MCF 10A (cell line): ENCODE data around the gene CLCN4. TPM values are rescaled to one million over a fixed set of nuclear protein-coding genes. Genes with fewer than 3 reads are reported as not detected.

Source experiments
- BruUV-seq: library from RNA; stranded (reverse); fragments of 400-500 nt; replicated peaks from 2 replicates; lab custom pipeline; 2021; lab: Mats Ljungman, UMichigan
- CTCF ChIA-PET: fragments of 300-600 bp; sonication (Branson Sonifier 250); formaldehyde crosslinking; extraction: SDS; loops from one replicate; lab custom pipeline; 2021; ENCODE audit warnings: antibody characterized with exemption, inconsistent platforms; lab: Yijun Ruan, JAX
- POLR2A ChIA-PET: fragments of 300-600, 350-650 bp; sonication (Branson Sonifier 250); formaldehyde crosslinking; extraction: SDS; loops from one replicate; lab custom pipeline; 2020; ENCODE audit warnings: antibody characterized with exemption, inconsistent platforms; lab: Yijun Ruan, JAX
- DNase-seq: peaks from one replicate; pipeline ENCODE4 v3.0.0-alpha.2; 2018; ENCODE audit not compliant: unreplicated experiment
- H3K27ac Mint-ChIP-seq: one replicate; pipeline ENCODE4 v1.8.0; 2022; ENCODE audit warnings: mild to moderate bottlenecking, low read depth, mixed read lengths; ENCODE audit not compliant: unreplicated experiment
- H3K27me3 Mint-ChIP-seq: one replicate; pipeline ENCODE4 v1.8.0; 2022; ENCODE audit warnings: mixed read lengths; ENCODE audit not compliant: insufficient read depth, unreplicated experiment
- H3K36me3 Mint-ChIP-seq: one replicate; pipeline ENCODE4 v1.8.0; 2022; ENCODE audit warnings: mild to moderate bottlenecking, moderate library complexity, mixed read lengths; ENCODE audit not compliant: insufficient read depth, unreplicated experiment
- H3K4me1 Mint-ChIP-seq: one replicate; pipeline ENCODE4 v1.8.0; 2022; ENCODE audit warnings: mixed read lengths; ENCODE audit not compliant: insufficient read depth, unreplicated experiment
- H3K4me3 Mint-ChIP-seq: one replicate; pipeline ENCODE4 v1.8.0; 2022; ENCODE audit warnings: mild to moderate bottlenecking, moderate library complexity, mixed read lengths; ENCODE audit not compliant: unreplicated experiment
- H3K9me3 Mint-ChIP-seq: one replicate; pipeline ENCODE4 v1.8.0; 2022; ENCODE audit warnings: mixed read lengths; ENCODE audit not compliant: unreplicated experiment
- intact Hi-C: fragments of 100-400 bp; cut with micrococcal nuclease; formaldehyde crosslinking; loops from 2 replicates; pipeline ENCODE4 v1.14.1; 2022
- total RNA-seq: library from RNA; stranded (reverse); gene quantifications from 2 replicates; pipeline ENCODE4 v1.2.3, GENCODE V29; 2022
- TF ChIP-seq, protein P1 (sequence below): fragments of 200-600 bp; IDR thresholded peaks from one replicate; pipeline ENCODE4 v1.8.0; 2022; ENCODE audit warnings: antibody characterized with exemption, mild to moderate bottlenecking; ENCODE audit not compliant: unreplicated experiment

Gene CLCN4
- total RNA-seq, 1 experiment from 2014 or later, result 7.3 TPM

DNA sequence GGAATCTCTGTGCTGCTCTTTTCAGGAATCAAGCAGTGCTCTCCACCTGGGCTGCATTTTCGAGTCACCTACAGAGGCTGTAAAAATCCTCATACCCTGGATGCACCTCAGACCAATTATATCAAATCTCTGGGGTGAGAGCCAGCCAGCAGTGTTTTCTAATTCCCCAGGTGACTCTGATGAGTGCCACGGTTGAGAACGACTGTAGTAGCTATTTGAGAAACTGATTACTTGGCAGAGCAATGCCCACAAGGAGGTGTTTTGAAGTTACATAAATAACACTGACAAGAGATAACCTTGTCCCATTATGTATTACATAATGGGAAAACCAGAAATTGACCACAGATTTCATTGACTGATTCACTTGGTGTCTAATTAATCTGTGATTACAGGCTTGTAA is 46.8 kb downstream of the CLCN4 start:
- ChIA-PET CTCF (interaction anchor here (1.5 to 2.2 kb wide), 2 partner anchors 11 to 13 kb away, joined by 6 to 11 read pairs; no protein-coding TSS in a partner anchor), POLR2A (no interaction called here)
- no peak overlapping the region for H3K4me3 Mint-ChIP-seq
- TF ChIP-seq, protein P1, sequence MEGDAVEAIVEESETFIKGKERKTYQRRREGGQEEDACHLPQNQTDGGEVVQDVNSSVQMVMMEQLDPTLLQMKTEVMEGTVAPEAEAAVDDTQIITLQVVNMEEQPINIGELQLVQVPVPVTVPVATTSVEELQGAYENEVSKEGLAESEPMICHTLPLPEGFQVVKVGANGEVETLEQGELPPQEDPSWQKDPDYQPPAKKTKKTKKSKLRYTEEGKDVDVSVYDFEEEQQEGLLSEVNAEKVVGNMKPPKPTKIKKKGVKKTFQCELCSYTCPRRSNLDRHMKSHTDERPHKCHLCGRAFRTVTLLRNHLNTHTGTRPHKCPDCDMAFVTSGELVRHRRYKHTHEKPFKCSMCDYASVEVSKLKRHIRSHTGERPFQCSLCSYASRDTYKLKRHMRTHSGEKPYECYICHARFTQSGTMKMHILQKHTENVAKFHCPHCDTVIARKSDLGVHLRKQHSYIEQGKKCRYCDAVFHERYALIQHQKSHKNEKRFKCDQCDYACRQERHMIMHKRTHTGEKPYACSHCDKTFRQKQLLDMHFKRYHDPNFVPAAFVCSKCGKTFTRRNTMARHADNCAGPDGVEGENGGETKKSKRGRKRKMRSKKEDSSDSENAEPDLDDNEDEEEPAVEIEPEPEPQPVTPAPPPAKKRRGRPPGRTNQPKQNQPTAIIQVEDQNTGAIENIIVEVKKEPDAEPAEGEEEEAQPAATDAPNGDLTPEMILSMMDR, result no peak
- intact Hi-C loops, result no loop called here
- no peak overlapping the region for H3K27ac Mint-ChIP-seq
- DNase-seq, result no peak
- peaks cover 7% of the 10 kb centered on the region for H3K36me3 Mint-ChIP-seq
- BruUV-seq, result no TSS peak
- no peaks in the 10 kb centered on the region for H3K9me3 Mint-ChIP-seq
- H3K27me3 Mint-ChIP-seq, result no peaks in the 10 kb centered on the region
- H3K4me1 Mint-ChIP-seq, result peaks cover 6% of the 10 kb centered on the region

DNA sequence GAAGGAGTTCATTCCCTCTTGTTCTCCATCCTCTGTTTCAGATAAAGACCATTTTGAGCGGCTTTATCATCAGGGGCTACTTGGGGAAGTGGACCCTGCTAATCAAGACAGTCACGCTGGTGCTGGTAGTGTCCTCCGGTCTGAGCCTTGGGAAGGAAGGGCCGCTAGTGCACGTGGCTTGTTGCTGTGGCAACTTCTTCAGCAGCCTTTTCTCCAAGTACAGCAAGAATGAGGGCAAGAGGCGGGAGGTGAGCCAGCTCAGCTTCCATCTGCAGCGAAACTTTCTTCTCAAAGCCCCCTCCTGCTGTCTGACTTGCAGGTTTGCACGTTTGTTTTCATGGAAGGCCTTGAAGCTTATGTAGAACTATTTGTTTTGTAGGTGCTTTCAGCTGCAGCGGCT is 49.5 kb downstream of the CLCN4 start:
- Mint-ChIP-seq H3K9me3 (no peaks in the 10 kb centered on the region), H3K27me3 (peaks cover 11% of the 10 kb centered on the region), H3K36me3 (peaks cover 7% of the 10 kb centered on the region), H3K4me1 (no peaks in the 10 kb centered on the region), H3K27ac (no peak overlapping the region), H3K4me3 (no peak overlapping the region)
- POLR2A ChIA-PET, result no interaction called here
- BruUV-seq, result no TSS peak
- DNase-seq, result no peak
- CTCF ChIA-PET, result no interaction called here
- intact Hi-C loops, result no loop called here
- TF ChIP-seq, protein P1, result no peak

DNA sequence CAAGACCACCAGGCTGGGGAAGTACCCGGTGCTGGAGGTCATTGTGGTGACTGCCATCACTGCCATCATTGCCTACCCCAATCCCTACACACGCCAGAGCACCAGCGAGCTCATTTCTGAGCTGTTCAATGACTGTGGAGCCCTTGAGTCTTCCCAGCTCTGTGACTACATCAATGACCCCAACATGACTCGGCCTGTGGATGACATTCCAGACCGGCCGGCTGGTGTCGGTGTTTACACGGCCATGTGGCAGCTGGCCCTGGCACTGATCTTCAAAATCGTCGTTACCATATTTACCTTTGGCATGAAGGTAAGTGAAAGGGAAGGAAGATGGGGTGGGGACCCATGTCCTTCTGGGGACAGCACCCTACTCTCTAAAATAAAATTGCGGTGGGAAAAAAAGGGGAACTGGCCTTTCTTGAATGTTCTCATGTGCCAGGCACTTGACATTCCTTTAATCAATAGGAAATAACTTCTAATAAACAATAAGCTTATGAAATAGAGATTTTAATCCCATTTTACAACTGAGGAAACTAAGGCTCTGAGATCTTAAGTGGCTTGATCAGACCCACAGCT is 51.6 kb downstream of the CLCN4 start:
- POLR2A ChIA-PET, result no interaction called here
- H3K27ac Mint-ChIP-seq, result no peak overlapping the region
- BruUV-seq, result no TSS peak
- intact Hi-C loops, result no loop called here
- H3K9me3 Mint-ChIP-seq, result no peaks in the 10 kb centered on the region
- TF ChIP-seq, protein P1, result no peak
- peaks cover 11% of the 10 kb centered on the region for H3K27me3 Mint-ChIP-seq
- no peak overlapping the region for H3K4me3 Mint-ChIP-seq
- peaks cover 7% of the 10 kb centered on the region for H3K36me3 Mint-ChIP-seq
- CTCF ChIA-PET, result interaction anchor here (0.5 to 5.0 kb wide), 5 partner anchors 18 to 390 kb away, joined by 3 to 28 read pairs (median 4); no protein-coding TSS in a partner anchor
- no peaks in the 10 kb centered on the region for H3K4me1 Mint-ChIP-seq
- no peak for DNase-seq

DNA sequence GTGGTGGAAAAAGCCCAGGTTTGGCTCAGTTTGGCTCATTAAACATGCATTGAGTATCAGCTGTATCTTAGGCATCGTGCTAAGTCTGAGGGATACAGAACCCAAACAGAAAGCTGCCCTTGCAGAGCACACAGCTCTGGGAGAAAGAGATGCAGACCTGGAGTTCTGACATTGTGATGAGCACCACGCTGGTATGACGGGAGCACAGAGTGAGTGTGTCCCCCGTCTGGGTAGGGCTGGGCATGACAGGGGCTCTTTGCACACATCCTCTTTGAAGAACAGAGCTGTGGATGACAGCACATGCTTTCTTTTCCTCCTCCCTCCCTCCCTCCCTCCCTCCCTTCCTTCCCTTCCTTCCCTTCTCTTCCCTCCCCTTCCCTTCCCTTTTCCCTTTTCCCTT is 52.2 kb downstream of the CLCN4 start:
- peaks cover 7% of the 10 kb centered on the region for H3K36me3 Mint-ChIP-seq
- TF ChIP-seq, protein P1, result no peak
- peaks cover 11% of the 10 kb centered on the region for H3K27me3 Mint-ChIP-seq
- no peak overlapping the region for H3K27ac Mint-ChIP-seq
- intact Hi-C loops, result no loop called here
- no peaks in the 10 kb centered on the region for H3K4me1 Mint-ChIP-seq
- H3K9me3 Mint-ChIP-seq, result no peaks in the 10 kb centered on the region
- H3K4me3 Mint-ChIP-seq, result no peak overlapping the region
- POLR2A ChIA-PET, result no interaction called here
- no TSS peak for BruUV-seq
- CTCF ChIA-PET, result interaction anchor here (0.7 to 5.0 kb wide), 3 partner anchors 18 to 389 kb away, joined by 3 to 28 read pairs (median 8); no protein-coding TSS in a partner anchor
- DNase-seq, result no peak
